Stomach (tissue), 9 donors: Measurements from ENCODE around the gene EZH2. TPM values are rescaled to one million over a fixed set of nuclear protein-coding genes. Genes with fewer than 3 reads are reported as not detected.

ENCODE experiments used
- DNase-seq, 2 donors: peaks; one replicate each; pipeline versions ENCODE4 v3.0.0 to v3.0.0-alpha.2; 2013 to 2019
- H3K27ac ChIP-seq, 5 donors: fragments of 200-600 bp in 4 of 5; sonication (generic) in 4 of 5; one replicate each; pipeline ENCODE4 v1.5.1; 2013 to 2019; ENCODE audit warnings: mild to moderate bottlenecking in 1 of 5, moderate library complexity in 1 of 5
- H3K27me3 ChIP-seq, 3 donors: fragments of 200-600 bp; sonication (generic); one replicate each; pipeline ENCODE4 v1.5.1; 2017 to 2019; ENCODE audit warnings: mixed run types in 1 of 3
- H3K36me3 ChIP-seq, 4 donors: fragments of 200-600 bp; sonication (generic); 1 replicate in 3 of 4; 2 replicates in 1 of 4; pipeline ENCODE4 v1.5.1; 2016 to 2019
- H3K4me1 ChIP-seq, 4 donors: fragments of 200-600 bp; sonication (generic); one replicate each; pipeline ENCODE4 v1.5.1; 2016 to 2019
- H3K4me3 ChIP-seq, 4 donors: fragments of 200-600 bp; sonication (generic) in 3 of 4; one replicate each; pipeline ENCODE4 v1.5.1; 2016 to 2019; ENCODE audit warnings: mild to moderate bottlenecking in 1 of 4
- H3K9me3 ChIP-seq, 4 donors: fragments of 200-600 bp; sonication (generic); one replicate each; pipeline ENCODE4 v1.5.1; 2016 to 2019
- CTCF ChIP-seq, 7 experiments: fragments of 450-650 bp in 4 of 7; fragments of 200-600 bp in 3 of 7; sonication (generic) in 3 of 7; IDR thresholded peaks; one replicate each; pipeline ENCODE4 v1.5.1; 2016 to 2019; ENCODE audit warnings: antibody characterized with exemption in 7 of 7, control low read depth in 2 of 7, mild to moderate bottlenecking in 1 of 7
- EP300 ChIP-seq: sonication (generic); formaldehyde crosslinking; IDR thresholded peaks from one replicate; pipeline ENCODE4 v1.6.1; 2017; ENCODE audit warnings: antibody characterized with exemption
- POLR2A ChIP-seq, 4 donors: fragments of 450-650 bp; IDR thresholded peaks; one replicate each; pipeline ENCODE4 v1.6.1; 2016; ENCODE audit warnings: antibody characterized with exemption in 4 of 4, control low read depth in 2 of 4, mild to moderate bottlenecking in 1 of 4, moderate library complexity in 1 of 4
- POLR2AphosphoS5 ChIP-seq, 3 donors: sonication (generic); formaldehyde crosslinking; IDR thresholded peaks; one replicate each; pipeline ENCODE4 v1.6.1; 2016; ENCODE audit warnings: antibody characterized with exemption in 3 of 3
- WGBS, 5 donors: extraction: QIAGEN DNeasy Blood & Tissue Kit in 3 of 5; methylation state at CpG; one replicate each; pipeline versions ENCODE4 v1.1.5 to v1.1.7; 2013 to 2018; 5-methylcytosine and 5-hydroxymethylcytosine counted together
- intact Hi-C: fragments of 100-400 bp; cut with DNase I; formaldehyde crosslinking; loops from one replicate; pipeline ENCODE4 v1.15.1; 2023; ENCODE audit warnings: low total_unique reads
- polyA plus RNA-seq, 3 donors: library from polyadenylated mRNA; stranded (reverse); fragments of 200-250 nt; gene quantifications; one replicate each; pipeline ENCODE4 v1.2.3, GENCODE V29; 2013
- total RNA-seq, 5 donors: library from RNA; depleted of rRNA; stranded (reverse); fragments of >200 nt; gene quantifications; one replicate each; pipeline versions ENCODE4 v1.1.0 to v1.2.3, GENCODE V29; 2014 to 2016
- donor health status: healthy with polysubstance abuse.
- donor health status: Bipolar disorder and iron deficiency.
- donor health status: healthy.

The EZH2 gene
- total and polyA plus RNA-seq, 8 donors, result under 0.01 to 12.9 (median 4.6) TPM

DNA sequence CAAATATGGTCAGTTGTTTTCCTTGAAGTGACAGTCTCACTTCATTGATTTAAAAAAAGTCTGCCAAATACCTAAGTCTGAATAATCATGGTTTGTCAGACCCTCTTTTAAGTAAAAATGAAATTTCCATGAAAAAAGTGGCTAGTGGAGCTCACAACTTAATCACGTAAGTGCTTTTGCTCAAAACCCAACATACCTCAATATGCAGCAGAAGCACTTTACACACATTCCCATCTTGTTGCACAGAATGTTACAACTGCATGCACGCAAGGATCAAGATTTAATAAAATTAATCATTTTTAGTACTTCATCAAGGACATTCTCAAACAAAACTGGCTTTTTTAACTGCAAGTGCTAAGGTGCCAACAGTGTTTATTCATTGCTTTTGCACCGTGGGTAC, 21.6 kb downstream of the EZH2 start:
- intact Hi-C loops, result no loop called here
- Histone ChIP-seq H3K36me3 (no peaks in the 10 kb centered on the region), H3K9me3 (peaks cover 2 to 5% (median 3%) of the 10 kb centered on the region in 4 donors), H3K27ac (no peak overlapping the region), H3K27me3 (no peaks in the 10 kb centered on the region), H3K4me1 (no peaks in the 10 kb centered on the region), H3K4me3 (no peak overlapping the region)
- WGBS, 5 donors, result 83 to 89% (median 86%) methylated on average over 3 of the region's 3 CpGs
- DNase-seq, result no peak
- TF ChIP-seq POLR2AphosphoS5 (IDR thresholded peaks at IDR 0.05), result no peak
- TF ChIP-seq EP300, result no peak
- TF ChIP-seq CTCF (IDR thresholded peaks at IDR 0.05), result no peak
- TF ChIP-seq POLR2A (IDR thresholded peaks at IDR 0.05), result no peak

DNA sequence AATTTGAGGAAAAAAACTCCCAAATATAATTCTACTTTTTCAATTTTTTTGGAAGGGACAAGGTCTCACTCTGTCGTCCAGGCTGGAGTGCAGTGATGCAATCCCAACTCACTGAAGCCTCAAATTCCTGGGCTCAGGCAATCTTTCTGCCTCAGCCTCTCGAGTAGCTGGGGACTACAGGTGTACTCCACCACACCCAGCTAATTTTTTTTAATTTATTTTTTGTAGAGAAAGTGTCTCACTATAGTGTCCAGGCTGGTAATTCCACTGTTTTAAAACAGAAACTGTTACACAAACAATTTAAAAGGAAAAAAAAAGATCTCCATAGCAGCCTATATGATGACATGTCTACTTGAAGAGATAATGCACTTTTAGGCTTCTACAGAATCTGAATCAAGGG, 25.6 kb downstream of the EZH2 start:
- no peak overlapping the region for H3K4me3 ChIP-seq
- TF ChIP-seq CTCF (IDR thresholded peaks at IDR 0.05), result no peak
- TF ChIP-seq EP300, result no peak
- TF ChIP-seq POLR2A (IDR thresholded peaks at IDR 0.05), result no peak
- TF ChIP-seq POLR2AphosphoS5 (IDR thresholded peaks at IDR 0.05), result no peak
- intact Hi-C loops, result no loop called here
- no peaks in the 10 kb centered on the region for H3K27me3 ChIP-seq
- H3K27ac ChIP-seq, result no peak overlapping the region
- no peaks in the 10 kb centered on the region for H3K9me3 ChIP-seq
- H3K36me3 ChIP-seq, result no peaks in the 10 kb centered on the region
- peaks cover 0 to 8% (median 0%) of the 10 kb centered on the region in 4 donors for H3K4me1 ChIP-seq
- WGBS, 5 donors, result 91 to 97% (median 95%) methylated on average over 2 of the region's 2 CpGs
- DNase-seq, result no peak

DNA sequence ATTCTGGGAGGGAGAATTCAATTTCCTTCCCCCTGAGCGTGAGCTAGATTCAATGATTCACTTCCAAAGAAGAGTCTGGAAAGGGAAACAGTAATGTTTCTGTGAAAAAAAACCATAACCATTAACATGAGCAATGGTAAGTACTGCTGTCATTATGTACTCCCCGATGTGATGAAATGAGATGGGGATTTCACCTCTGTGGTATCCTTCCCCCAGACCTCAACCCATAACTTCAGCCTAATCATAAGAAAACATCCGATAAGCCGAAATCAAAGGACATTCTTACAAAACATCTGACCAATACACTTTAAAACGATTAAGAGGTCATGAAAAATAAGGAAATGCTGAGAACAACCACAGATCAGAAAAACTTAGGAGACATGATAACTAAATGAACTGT, 27.2 kb downstream of the EZH2 start:
- H3K36me3 ChIP-seq, result no peaks in the 10 kb centered on the region
- no peak overlapping the region for H3K4me3 ChIP-seq
- no peak for DNase-seq
- H3K9me3 ChIP-seq, result no peaks in the 10 kb centered on the region
- 56 to 79% (median 75%) methylated on average over 5 of the region's 5 CpGs for WGBS, 5 donors
- H3K27me3 ChIP-seq, result no peaks in the 10 kb centered on the region
- TF ChIP-seq CTCF (IDR thresholded peaks at IDR 0.05) (no peak), POLR2A (IDR thresholded peaks at IDR 0.05) (no peak)
- peaks cover 0 to 8% (median 0%) of the 10 kb centered on the region in 4 donors for H3K4me1 ChIP-seq
- H3K27ac ChIP-seq, result no peak overlapping the region
- intact Hi-C loops, result no loop called here

GRCh38 chr7:148856578-148856881, 27.6 kb downstream of the EZH2 start:
- H3K27ac ChIP-seq, result no peak overlapping the region
- H3K4me1 ChIP-seq, result peaks cover 0 to 8% (median 0%) of the 10 kb centered on the region in 4 donors
- 64 to 73% (median 70%) methylated on average over 2 of the region's 2 CpGs for WGBS, 5 donors
- H3K36me3 ChIP-seq, result no peaks in the 10 kb centered on the region
- H3K27me3 ChIP-seq, result no peaks in the 10 kb centered on the region
- TF ChIP-seq CTCF (IDR thresholded peaks at IDR 0.05) (peak in 2 of 7 experiments; percentile 2 to 5), EP300 (no peak), POLR2A (IDR thresholded peaks at IDR 0.05) (no peak)
- H3K4me3 ChIP-seq, result no peak overlapping the region
- no peaks in the 10 kb centered on the region for H3K9me3 ChIP-seq
- no peak for DNase-seq
- intact Hi-C loops, result no loop called here
